Left ventricle myocardium inferior (tissue), 1 donor: ENCODE results near the gene AGFG1. TPM values are rescaled to one million over a fixed set of nuclear protein-coding genes. Genes with fewer than 3 reads are reported as not detected.
A peak's percentile ranks its signal among the peaks of the same experiment; 100 is the strongest.

Experiments
- DNase-seq: peaks from one replicate; pipeline ENCODE4 v3.0.0-alpha.2; 2020
- H3K27ac ChIP-seq: fragments of 200-600 bp; replicated peaks from 2 replicates; pipeline ENCODE4 v1.8.0; 2021
- H3K27me3 ChIP-seq: fragments of 200-600 bp; 2 replicates; pipeline ENCODE4 v1.8.0; 2021; ENCODE audit warnings: low read depth
- H3K36me3 ChIP-seq: fragments of 200-600 bp; 2 replicates; pipeline ENCODE4 v1.8.0; 2021
- H3K4me1 ChIP-seq: fragments of 200-600 bp; 2 replicates; pipeline ENCODE4 v1.8.0; 2021
- H3K4me3 ChIP-seq: fragments of 200-600 bp; 2 replicates; pipeline ENCODE4 v1.8.0; 2021; ENCODE audit warnings: mild to moderate bottlenecking, moderate library complexity
- H3K9me3 ChIP-seq: fragments of 200-600 bp; replicated peaks from 2 replicates; pipeline ENCODE4 v1.8.0; 2021
- CTCF ChIP-seq: fragments of 200-600 bp; IDR thresholded peaks from 2 replicates; pipeline ENCODE4 v1.8.0; 2021; ENCODE audit warnings: antibody characterized with exemption, mild to moderate bottlenecking, borderline replicate concordance
- intact Hi-C: fragments of 100-400 bp; cut with micrococcal nuclease; formaldehyde crosslinking; loops from one replicate; pipeline ENCODE4 v1.11.0; 2022
- total RNA-seq: library from RNA; stranded (reverse); fragmentation: NEBNext Ultra II Directional; extraction: Animal tissue kit (Norgen Biotek cat#: 25700); gene quantifications from one replicate; pipeline ENCODE4 v1.2.1, GENCODE V29; 2021
- donor health status: DM: no; HTN: yes; CAD: no; lungs with severe emphysema.

The AGFG1 gene
- total RNA-seq, 1 donor from 2014 or later = 50.4 TPM

GRCh38 chr2:227450311-227450841 lies 21.6 kb upstream of the AGFG1 start:
- TF ChIP-seq CTCF = no peak
- intact Hi-C loops = no loop called here
- H3K27ac ChIP-seq = peak overlapping the region; percentile 73
- H3K9me3 ChIP-seq = no peaks in the 10 kb centered on the region
- no peak for DNase-seq
- H3K4me3 ChIP-seq = no peak overlapping the region
- H3K4me1 ChIP-seq = peaks cover 26% of the 10 kb centered on the region
- H3K36me3 ChIP-seq = no peaks in the 10 kb centered on the region
- H3K27me3 ChIP-seq = no peaks in the 10 kb centered on the region

GRCh38 chr2:227450926-227451654 lies 20.9 kb upstream of the AGFG1 start:
- no peak for TF ChIP-seq CTCF
- H3K4me3 ChIP-seq = no peak overlapping the region
- H3K36me3 ChIP-seq = no peaks in the 10 kb centered on the region
- DNase-seq = no peak
- no peaks in the 10 kb centered on the region for H3K9me3 ChIP-seq
- no peaks in the 10 kb centered on the region for H3K27me3 ChIP-seq
- peaks cover 26% of the 10 kb centered on the region for H3K4me1 ChIP-seq
- intact Hi-C loops = no loop called here
- peak overlapping the region; percentile 73 for H3K27ac ChIP-seq

- no peak for TF ChIP-seq CTCF
These were observed 20.3 kb upstream of the AGFG1 start for GRCh38 chr2:227451655-227451992.

GRCh38 chr2:227453810-227454209 lies 18.1 kb upstream of the AGFG1 start:
- TF ChIP-seq CTCF = no peak
- Histone ChIP-seq H3K4me1 (peaks cover 26% of the 10 kb centered on the region), H3K27me3 (no peaks in the 10 kb centered on the region), H3K27ac (no peak overlapping the region), H3K4me3 (no peak overlapping the region), H3K36me3 (no peaks in the 10 kb centered on the region), H3K9me3 (no peaks in the 10 kb centered on the region)
- DNase-seq = no peak
- intact Hi-C loops = no loop called here

More at GRCh38 chr2:227451655-227451992, 20.3 kb upstream of the AGFG1 start:
- Histone ChIP-seq H3K36me3 (no peaks in the 10 kb centered on the region), H3K27ac (peak overlapping the region; percentile 73), H3K4me1 (peaks cover 26% of the 10 kb centered on the region), H3K9me3 (no peaks in the 10 kb centered on the region), H3K27me3 (no peaks in the 10 kb centered on the region), H3K4me3 (no peak overlapping the region)
- intact Hi-C loops = no loop called here
- no peak for DNase-seq

GRCh38 chr2:227454323-227454860 lies 17.6 kb upstream of the AGFG1 start:
- intact Hi-C loops = no loop called here
- no peak overlapping the region for H3K4me3 ChIP-seq
- no peaks in the 10 kb centered on the region for H3K36me3 ChIP-seq
- DNase-seq = no peak
- no peak for TF ChIP-seq CTCF
- no peaks in the 10 kb centered on the region for H3K27me3 ChIP-seq
- H3K9me3 ChIP-seq = no peaks in the 10 kb centered on the region
- peaks cover 26% of the 10 kb centered on the region for H3K4me1 ChIP-seq
- H3K27ac ChIP-seq = no peak overlapping the region
